SIG-M5 treated with dmso at 0.1 percent for 504 hours (cell line): ENCODE results near the gene GKN1.
"Not testable (repeated sequence)": the region's sequence is repeated elsewhere in the genome, so short reads cannot be mapped to it uniquely, and the experiment has no call there.

Source experiments
- DNase-seq: peaks from one replicate; lab custom pipeline; 2025; ENCODE audit not compliant: unreplicated experiment; lab: John Stamatoyannopoulos, UW

GKN1 gene

DNA sequence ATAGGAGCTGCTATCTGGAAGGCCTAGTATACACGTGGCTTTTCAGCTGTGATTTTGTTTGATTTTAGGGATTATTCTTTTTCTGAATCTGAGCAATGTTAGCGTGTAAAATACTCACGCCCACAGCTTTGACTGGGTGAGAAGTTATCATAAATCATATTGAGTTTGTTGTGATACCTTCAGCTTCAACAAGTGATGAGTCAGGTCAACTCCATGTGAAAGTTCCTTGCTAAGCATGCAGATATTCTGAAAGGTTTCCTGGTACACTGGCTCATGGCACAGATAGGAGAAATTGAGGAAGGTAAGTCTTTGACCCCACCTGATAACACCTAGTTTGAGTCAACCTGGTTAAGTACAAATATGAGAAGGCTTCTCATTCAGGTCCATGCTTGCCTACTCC lies at the start of gene GKN1:
GKN1 (plus strand) TSS at position 386 of the 400 bp plus-strand sequence. CDS start 42 bp downstream, outside the sequence.
- no peak for DNase-seq

- peak; percentile 57 for DNase-seq
These were observed 49.0 kb upstream of the GKN1 start for GRCh38 chr2:68925295-68925896.

GRCh38 chr2:68926796-68927195 lies 47.6 kb upstream of the GKN1 start:
- no peak for DNase-seq

- DNase-seq: no peak
These were observed 43.2 kb upstream of the GKN1 start for GRCh38 chr2:68931149-68931711.

DNA sequence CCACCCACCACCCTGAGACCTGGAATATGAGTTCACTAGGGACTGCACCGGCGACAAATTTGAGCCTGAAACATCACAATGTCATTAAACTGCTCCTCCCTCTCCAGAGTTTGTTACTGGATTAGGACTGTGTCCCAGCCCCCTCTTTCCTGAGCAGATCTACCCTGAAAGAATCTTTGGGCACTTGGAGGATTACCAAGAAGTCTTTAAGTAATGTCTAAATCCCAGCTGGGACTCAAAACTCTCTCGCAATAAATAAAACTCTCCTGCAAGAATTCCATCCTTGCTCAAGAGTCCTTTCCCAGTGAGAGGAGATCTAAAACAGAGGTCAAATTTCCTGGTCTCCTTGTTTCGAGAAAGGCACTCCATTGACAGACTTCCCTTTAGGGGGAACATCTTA lies 42.6 kb upstream of the GKN1 start:
- DNase-seq: no peak

DNA sequence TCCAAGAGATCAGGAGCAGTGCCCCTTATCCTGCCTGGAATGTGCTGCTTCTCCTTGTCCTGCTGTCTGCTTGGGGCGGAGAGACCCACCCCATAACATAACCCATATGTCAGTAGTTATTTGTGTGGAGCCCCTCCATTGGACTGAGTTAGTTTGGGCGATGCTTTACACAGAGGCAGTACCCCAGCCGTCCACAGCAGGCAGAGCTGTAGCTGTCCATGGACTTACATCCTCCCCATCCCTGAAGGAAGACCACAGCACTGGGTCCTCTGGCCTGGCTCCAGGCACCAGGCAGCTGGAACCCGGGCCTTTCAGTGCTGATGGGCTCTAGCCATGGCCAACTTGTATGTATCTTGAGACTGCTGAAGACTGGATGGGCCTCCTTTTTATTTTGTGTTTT lies 42.0 kb upstream of the GKN1 start:
- no peak for DNase-seq

GRCh38 chr2:68934021-68934420 lies 40.4 kb upstream of the GKN1 start:
- DNase-seq: no peak

DNA sequence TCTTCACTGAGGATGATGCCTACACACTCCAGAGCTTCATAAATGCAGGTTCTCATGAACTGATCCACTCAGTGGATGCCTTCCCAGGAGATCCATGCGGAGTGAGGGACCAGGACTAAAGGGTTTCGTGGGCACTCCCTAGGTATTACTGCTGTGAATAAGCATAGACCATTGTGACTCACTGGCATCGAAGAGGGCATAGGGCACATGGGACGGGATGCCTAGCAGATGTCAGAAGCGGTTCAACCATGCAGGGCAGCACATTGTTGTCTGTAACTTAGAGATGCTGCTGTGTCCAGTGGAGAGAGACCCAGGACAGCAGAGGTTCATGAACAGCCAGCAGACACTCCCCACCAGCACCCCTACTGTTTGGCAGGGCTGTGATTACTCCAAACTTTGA lies 39.0 kb upstream of the GKN1 start:
- no peak for DNase-seq

- no peak for DNase-seq
These were observed 38.0 kb upstream of the GKN1 start for GRCh38 chr2:68936427-68936826.

DNA sequence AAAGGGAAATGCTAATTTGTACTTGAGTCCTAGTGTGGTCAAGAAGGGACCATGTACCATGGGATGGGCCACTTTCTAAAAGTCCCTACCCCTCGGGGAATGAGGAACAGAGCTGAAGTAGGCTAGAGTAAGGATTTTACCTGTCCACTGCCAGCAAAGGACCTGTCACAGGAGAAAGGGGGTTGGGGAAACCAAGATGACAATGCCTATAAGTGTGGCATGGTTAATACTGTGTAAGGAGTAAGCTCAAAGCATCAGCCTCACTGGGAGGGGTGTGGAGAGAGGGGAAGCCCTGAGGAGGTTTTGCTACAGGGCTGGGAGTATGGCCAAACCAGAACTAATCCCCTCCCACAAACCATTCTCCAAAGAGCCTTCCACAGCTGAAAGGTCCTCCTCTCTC lies 37.5 kb upstream of the GKN1 start:
- no peak for DNase-seq

DNA sequence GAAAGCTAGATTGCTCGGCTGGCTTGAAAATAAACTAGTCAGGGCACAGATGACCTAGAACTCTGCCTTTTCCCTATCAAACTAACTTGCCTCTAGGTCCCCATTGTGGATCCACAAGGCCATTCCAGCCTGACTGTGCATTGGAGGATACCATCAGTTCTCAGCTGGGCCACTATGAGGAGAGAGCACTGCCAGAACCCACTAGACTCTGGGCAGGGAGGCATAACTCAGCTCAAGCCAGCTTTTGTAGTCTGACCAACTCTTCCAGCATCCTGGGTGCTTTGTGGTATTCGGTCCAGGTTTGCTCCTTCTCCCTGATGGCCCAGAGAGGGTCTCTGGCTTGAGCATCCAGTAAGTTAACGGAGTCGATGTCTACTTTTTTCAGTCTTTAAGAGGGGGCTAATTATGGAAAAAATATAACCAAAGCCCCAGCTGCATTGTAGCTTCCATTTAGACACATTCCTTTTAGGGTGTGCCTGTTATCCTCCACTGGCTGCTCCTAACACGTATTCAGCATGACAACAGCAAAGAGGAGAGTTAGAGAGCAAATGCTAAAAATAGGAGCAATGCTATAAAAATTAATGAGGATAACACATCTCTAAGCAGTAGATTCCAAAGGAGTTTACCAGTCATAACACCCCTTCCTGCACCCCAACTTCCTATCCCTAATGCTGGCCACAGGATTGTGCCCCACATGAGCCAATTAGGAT lies 36.9 kb upstream of the GKN1 start:
- DNase-seq: no peak

- no peak for DNase-seq
These were observed 35.5 kb upstream of the GKN1 start for GRCh38 chr2:68938938-68939337.

DNA sequence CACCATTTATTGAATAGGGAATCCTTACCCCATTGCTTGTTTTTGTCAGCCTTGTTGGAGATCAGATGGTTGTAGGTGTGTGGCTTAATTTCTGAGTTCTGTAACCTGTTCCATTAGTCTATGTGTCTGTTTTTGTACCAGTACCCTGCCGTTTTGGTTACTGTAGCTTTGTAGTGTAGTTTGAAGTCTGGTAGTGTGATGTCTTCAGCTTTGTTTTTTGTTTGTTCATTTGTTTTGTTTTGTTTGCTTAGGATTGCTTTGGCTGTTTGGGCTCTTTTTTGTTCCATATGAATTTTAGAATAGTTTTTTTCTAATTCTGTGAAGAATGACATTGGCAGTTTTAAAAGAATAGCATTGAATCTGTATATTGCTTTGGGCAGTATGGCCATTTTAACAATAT lies 34.5 kb upstream of the GKN1 start:
- no peak for DNase-seq

- no peak for DNase-seq
These were observed 34.1 kb upstream of the GKN1 start for GRCh38 chr2:68940369-68940768.

DNA sequence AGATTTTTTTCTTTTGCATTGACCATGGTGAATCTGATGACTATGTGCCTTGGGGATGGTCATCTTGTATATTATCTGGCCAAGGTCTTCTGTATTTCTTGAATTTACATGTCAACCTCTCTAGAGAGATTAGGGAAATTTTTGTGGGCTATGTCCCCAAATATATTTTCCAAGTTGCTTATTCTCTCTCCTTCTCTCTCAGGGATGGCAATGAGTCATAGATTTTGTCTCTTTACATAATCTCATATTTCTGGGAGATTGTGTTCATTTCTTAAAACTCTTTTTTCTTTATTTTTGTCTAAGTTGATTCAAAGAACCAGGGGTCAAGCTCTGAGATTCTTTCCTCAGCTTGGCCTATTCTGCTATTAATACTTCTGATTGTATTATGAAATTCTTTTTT lies 31.6 kb upstream of the GKN1 start:
- no peak for DNase-seq

- DNase-seq: peak; percentile 52
These were observed 30.6 kb upstream of the GKN1 start for GRCh38 chr2:68943581-68944568.

DNA sequence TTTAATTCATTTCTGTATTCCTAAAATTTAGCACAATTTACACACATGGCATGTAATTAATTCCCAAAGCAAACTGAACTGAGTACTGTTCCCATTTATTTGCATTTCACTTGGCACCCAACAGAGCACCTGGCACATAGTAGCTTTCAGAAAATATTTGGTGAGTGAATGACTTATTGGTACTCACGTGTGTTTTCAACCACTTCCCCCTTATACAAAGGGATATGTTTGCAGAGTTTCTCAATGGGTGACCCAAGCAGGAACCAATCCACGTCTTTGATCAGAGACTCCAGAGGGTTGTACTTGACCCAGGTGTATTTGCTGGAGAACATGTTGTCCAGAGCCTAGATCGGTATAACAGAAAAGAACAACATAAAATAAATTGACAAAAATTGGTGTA lies 28.3 kb upstream of the GKN1 start:
- DNase-seq: no peak

- DNase-seq: peak; percentile 54
These were observed 25.7 kb upstream of the GKN1 start for GRCh38 chr2:68948710-68949109.

DNA sequence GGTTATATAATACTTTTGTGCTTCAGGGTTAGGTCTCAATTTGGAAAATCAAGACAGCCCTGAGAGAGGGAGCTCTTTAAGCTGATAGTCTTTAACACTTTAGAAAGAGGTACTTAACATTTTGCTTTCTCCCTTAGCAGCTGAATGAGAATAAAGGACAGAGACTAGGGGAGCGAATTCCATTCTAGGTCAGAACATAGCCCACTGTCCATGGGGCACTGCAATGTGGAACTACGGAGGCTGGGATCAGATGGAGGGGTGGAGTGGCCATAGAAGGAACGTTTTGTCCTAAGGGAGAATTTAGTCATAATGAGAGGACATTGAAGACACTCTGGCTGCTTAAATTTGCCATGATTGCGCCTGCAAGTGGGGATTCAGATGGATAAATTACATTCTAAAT lies 22.5 kb upstream of the GKN1 start:
- no peak for DNase-seq

GRCh38 chr2:68952887-68953521 lies 21.4 kb upstream of the GKN1 start, which contains the start of gene GKN2:
Gene GKN2, minus strand, starts transcription at chr2:68952893. Its CDS starts 32 bp downstream, at chr2:68952861.
- DNase-seq: no peak

- DNase-seq: not testable (repeated sequence)
These were observed 19.0 kb upstream of the GKN1 start for GRCh38 chr2:68955432-68955831.
